ENCODE measurements around the gene EPB41L2.

EPB41L2 gene

DNA sequence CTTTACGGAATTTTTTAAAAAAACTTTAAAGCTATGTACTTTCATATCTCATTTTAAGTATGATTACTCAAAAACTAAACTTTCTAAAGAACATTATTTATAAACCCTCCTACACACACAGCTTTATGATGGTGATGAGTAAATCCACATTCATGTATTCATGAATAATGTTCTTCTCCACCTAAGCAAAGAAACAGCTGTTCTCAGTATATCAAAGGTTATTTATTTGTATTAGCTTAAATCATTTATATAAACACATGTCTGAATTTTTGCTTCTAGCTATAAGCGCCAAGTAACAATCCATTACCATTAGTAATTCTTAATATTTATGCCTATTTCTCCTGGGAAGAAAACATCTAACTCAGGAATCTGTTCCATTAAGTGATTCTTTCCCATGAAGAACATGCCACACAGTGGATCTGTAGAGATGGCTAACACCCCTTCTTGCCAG is 172.5 kb downstream of the EPB41L2 start:
- H3K27me3 ChIP-seq (replicated peaks; ENCODE audit: control insufficient read depth, insufficient read depth, low read length, poor library complexity, severe bottlenecking) = no peaks in the 10 kb centered on the region
- no peaks in the 10 kb centered on the region for H3K36me3 ChIP-seq (ENCODE audit: control insufficient read depth, insufficient read depth, low read length)
- H3K9me3 ChIP-seq (ENCODE audit: control insufficient read depth, low read length) = no peaks in the 10 kb centered on the region
- no peak overlapping the region for H3K27ac ChIP-seq (ENCODE audit: insufficient read depth, low read length, poor library complexity, severe bottlenecking)
- H3K4me3 ChIP-seq (ENCODE audit: insufficient read depth, low read depth, low read length, poor library complexity, severe bottlenecking) = no peak overlapping the region
- no peak for DNase-seq
- H3K4me1 ChIP-seq (ENCODE audit: control insufficient read depth, insufficient read depth, low read length, poor library complexity, severe bottlenecking) = no peaks in the 10 kb centered on the region

DNA sequence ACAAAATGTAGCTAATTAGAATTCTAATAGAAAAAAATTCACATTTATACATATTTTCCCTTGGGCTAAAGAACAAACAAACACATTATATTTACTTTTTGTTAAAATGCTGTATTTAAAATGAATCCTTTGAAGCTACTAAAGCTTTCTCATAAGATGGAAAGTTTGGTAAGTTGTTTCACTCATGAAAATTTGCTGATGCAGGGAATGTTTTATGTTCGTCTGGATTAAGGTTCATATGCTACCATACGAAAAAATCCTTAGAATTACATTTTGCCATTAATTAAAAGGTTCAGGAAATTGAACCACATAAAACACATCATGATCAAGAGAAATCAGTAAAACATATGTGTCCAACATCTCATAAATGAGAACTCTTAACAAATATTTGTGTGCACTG is 173.6 kb downstream of the EPB41L2 start:
- H3K27me3 ChIP-seq (replicated peaks; ENCODE audit: control insufficient read depth, insufficient read depth, low read length, poor library complexity, severe bottlenecking) = no peaks in the 10 kb centered on the region
- no peaks in the 10 kb centered on the region for H3K36me3 ChIP-seq (ENCODE audit: control insufficient read depth, insufficient read depth, low read length)
- H3K4me1 ChIP-seq (ENCODE audit: control insufficient read depth, insufficient read depth, low read length, poor library complexity, severe bottlenecking) = no peaks in the 10 kb centered on the region
- DNase-seq = no peak
- H3K4me3 ChIP-seq (ENCODE audit: insufficient read depth, low read depth, low read length, poor library complexity, severe bottlenecking) = no peak overlapping the region
- no peaks in the 10 kb centered on the region for H3K9me3 ChIP-seq (ENCODE audit: control insufficient read depth, low read length)
- no peak overlapping the region for H3K27ac ChIP-seq (ENCODE audit: insufficient read depth, low read length, poor library complexity, severe bottlenecking)

DNA sequence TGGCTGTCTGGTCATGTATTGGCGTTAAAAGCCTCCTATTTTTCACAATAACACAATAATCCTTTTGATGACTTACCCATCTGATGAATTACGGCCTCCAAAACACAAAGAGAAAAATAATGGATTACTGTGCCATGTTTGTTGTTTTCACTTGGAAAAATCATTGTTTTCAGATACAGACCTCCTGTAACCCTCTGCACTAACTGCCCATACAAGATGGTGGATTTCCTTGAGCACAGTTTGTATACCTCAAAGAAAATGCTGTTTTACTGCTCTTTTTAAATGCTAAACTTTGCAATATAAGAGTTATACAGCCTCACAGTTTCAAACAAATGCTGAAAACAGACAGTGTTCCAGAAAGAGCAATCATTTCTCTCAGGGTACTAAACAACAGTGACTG is 174.8 kb downstream of the EPB41L2 start:
- DNase-seq = no peak
- H3K27me3 ChIP-seq (replicated peaks; ENCODE audit: control insufficient read depth, insufficient read depth, low read length, poor library complexity, severe bottlenecking) = no peaks in the 10 kb centered on the region
- H3K36me3 ChIP-seq (ENCODE audit: control insufficient read depth, insufficient read depth, low read length) = no peaks in the 10 kb centered on the region
- H3K9me3 ChIP-seq (ENCODE audit: control insufficient read depth, low read length) = no peaks in the 10 kb centered on the region
- H3K4me3 ChIP-seq (ENCODE audit: insufficient read depth, low read depth, low read length, poor library complexity, severe bottlenecking) = no peak overlapping the region
- H3K27ac ChIP-seq (ENCODE audit: insufficient read depth, low read length, poor library complexity, severe bottlenecking) = no peak overlapping the region
- H3K4me1 ChIP-seq (ENCODE audit: control insufficient read depth, insufficient read depth, low read length, poor library complexity, severe bottlenecking) = no peaks in the 10 kb centered on the region

DNA sequence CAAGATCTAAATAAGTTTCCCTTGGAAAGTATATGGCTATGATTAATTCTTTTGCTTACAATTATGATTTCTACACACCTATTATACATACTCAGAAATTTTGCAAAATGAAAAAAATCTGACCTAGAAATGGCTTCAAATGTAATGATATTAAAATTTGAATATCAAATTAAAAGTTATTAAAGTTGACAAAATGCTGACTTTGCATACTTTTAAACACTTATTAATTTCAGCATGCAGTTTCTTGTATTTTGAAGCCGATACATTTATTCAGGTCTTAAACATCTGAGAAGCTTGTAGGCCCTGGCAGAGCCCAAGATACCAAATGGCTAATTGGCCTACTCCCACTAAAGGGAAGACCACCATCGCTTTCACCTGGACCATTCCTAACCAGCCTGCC is 176.1 kb downstream of the EPB41L2 start:
- Histone ChIP-seq H3K4me1 (ENCODE audit: control insufficient read depth, insufficient read depth, low read length, poor library complexity, severe bottlenecking) (no peaks in the 10 kb centered on the region), H3K27ac (ENCODE audit: insufficient read depth, low read length, poor library complexity, severe bottlenecking) (no peak overlapping the region), H3K4me3 (ENCODE audit: insufficient read depth, low read depth, low read length, poor library complexity, severe bottlenecking) (no peak overlapping the region), H3K27me3 (replicated peaks; ENCODE audit: control insufficient read depth, insufficient read depth, low read length, poor library complexity, severe bottlenecking) (no peaks in the 10 kb centered on the region), H3K9me3 (ENCODE audit: control insufficient read depth, low read length) (no peaks in the 10 kb centered on the region), H3K36me3 (ENCODE audit: control insufficient read depth, insufficient read depth, low read length) (no peaks in the 10 kb centered on the region)
- DNase-seq = no peak

DNA sequence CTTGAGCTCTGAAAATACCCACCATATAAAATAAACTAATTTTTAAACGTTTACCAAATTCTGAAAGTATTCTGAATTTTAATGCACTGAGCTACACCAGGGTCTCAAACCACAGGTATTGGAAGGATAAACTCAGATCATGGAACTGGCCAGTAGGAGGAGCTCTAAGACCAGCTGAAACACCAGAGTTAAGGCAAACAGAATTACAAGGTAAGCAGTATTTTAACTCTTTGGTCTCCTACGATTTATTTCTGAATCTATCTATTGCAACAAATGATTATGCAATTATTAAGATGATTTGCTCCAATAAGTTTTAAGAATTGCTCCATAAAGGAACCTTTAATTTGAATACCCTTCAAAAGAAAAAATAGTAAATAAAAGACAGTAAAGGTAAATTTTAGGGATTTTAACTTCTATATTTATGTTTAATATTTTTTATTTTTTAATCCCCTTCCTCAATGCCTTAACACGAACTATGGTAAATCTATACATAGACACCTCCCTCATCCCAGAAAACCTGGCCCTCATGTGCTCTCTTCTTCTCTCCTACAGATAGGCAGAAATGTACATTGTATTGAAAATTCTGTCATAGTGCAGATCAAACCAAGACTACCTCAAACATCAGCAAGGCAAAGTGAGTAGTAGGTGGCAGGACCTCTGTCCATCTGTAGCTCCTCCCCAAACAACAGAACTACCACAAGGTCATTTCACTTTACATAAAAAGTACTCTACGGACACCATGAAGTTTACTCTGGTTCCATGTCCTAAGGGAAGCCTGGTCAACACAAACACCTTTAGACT is 177.5 kb downstream of the EPB41L2 start:
- Histone ChIP-seq H3K36me3 (ENCODE audit: control insufficient read depth, insufficient read depth, low read length) (no peaks in the 10 kb centered on the region), H3K4me1 (ENCODE audit: control insufficient read depth, insufficient read depth, low read length, poor library complexity, severe bottlenecking) (no peaks in the 10 kb centered on the region), H3K27me3 (replicated peaks; ENCODE audit: control insufficient read depth, insufficient read depth, low read length, poor library complexity, severe bottlenecking) (no peaks in the 10 kb centered on the region), H3K4me3 (ENCODE audit: insufficient read depth, low read depth, low read length, poor library complexity, severe bottlenecking) (no peak overlapping the region), H3K9me3 (ENCODE audit: control insufficient read depth, low read length) (no peaks in the 10 kb centered on the region), H3K27ac (ENCODE audit: insufficient read depth, low read length, poor library complexity, severe bottlenecking) (no peak overlapping the region)
- peak; percentile 29 to 69 (median 41) for DNase-seq

DNA sequence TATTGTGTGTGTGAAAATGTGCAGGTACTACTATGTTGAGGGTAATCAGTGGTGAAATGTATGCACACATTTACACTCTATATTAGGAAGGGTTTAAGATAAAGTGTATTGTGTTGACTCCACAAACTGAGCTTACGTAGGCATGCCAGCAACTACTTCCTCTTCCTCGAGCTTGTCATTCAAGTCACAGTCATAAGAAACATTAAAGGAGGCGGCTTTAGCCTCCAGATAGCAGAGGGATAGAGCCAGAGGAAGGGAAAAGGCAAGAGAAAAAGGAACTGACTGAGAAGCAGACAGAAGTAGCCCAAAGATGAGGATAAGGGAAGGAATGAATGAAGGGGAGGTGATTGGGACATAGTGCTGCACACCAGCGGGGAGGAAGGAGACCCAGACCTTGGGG is 180.7 kb downstream of the EPB41L2 start:
- DNase-seq = no peak
- Histone ChIP-seq H3K4me1 (ENCODE audit: control insufficient read depth, insufficient read depth, low read length, poor library complexity, severe bottlenecking) (no peaks in the 10 kb centered on the region), H3K36me3 (ENCODE audit: control insufficient read depth, insufficient read depth, low read length) (no peaks in the 10 kb centered on the region), H3K9me3 (ENCODE audit: control insufficient read depth, low read length) (no peaks in the 10 kb centered on the region), H3K27me3 (replicated peaks; ENCODE audit: control insufficient read depth, insufficient read depth, low read length, poor library complexity, severe bottlenecking) (no peaks in the 10 kb centered on the region), H3K27ac (ENCODE audit: insufficient read depth, low read length, poor library complexity, severe bottlenecking) (no peak overlapping the region), H3K4me3 (ENCODE audit: insufficient read depth, low read depth, low read length, poor library complexity, severe bottlenecking) (no peak overlapping the region)

DNA sequence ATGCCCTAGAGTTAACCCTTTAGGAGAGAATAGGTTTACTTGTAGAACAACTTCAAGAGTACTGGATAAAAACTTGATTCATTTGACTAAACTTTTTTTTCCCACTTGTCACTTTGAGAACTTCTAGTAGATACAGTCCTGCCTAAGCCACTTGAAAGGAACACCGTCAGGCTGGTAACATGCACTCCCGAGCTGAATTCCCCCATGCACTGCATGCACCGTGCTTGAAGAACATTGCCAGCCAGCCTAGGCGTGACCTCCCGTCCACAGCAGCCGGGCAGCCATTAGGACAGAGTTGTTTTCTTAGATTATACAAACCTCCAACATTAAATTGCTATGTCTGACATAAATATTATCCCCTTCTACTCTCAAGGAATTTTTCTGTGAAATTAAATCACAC is 183.2 kb downstream of the EPB41L2 start:
- DNase-seq = no peak
- Histone ChIP-seq H3K27me3 (replicated peaks; ENCODE audit: control insufficient read depth, insufficient read depth, low read length, poor library complexity, severe bottlenecking) (no peaks in the 10 kb centered on the region), H3K4me3 (ENCODE audit: insufficient read depth, low read depth, low read length, poor library complexity, severe bottlenecking) (no peak overlapping the region), H3K4me1 (ENCODE audit: control insufficient read depth, insufficient read depth, low read length, poor library complexity, severe bottlenecking) (no peaks in the 10 kb centered on the region), H3K9me3 (ENCODE audit: control insufficient read depth, low read length) (no peaks in the 10 kb centered on the region), H3K27ac (ENCODE audit: insufficient read depth, low read length, poor library complexity, severe bottlenecking) (no peak overlapping the region), H3K36me3 (ENCODE audit: control insufficient read depth, insufficient read depth, low read length) (no peaks in the 10 kb centered on the region)

DNA sequence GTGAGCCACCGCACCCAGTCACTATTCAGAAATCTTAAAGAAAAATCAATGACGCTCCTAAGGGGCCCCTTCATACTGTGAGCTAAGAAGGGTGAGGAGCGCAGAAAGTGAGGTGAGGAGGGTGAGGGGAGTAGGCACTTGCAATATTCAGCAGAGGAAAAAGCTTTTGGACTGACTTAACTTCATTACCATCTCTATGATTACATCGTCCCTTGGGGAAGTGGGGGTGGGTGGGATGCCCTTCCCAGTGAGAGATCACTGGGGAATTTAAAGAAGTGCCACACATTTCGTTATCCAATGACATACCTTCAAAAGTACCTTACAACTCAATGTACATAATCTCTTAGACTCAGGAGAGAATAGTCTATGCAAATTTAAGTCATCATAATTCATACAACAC is 189.3 kb downstream of the EPB41L2 start:
- H3K9me3 ChIP-seq (ENCODE audit: control insufficient read depth, low read length) = no peaks in the 10 kb centered on the region
- no peaks in the 10 kb centered on the region for H3K36me3 ChIP-seq (ENCODE audit: control insufficient read depth, insufficient read depth, low read length)
- no peak for DNase-seq
- H3K4me1 ChIP-seq (ENCODE audit: control insufficient read depth, insufficient read depth, low read length, poor library complexity, severe bottlenecking) = no peaks in the 10 kb centered on the region
- no peak overlapping the region for H3K4me3 ChIP-seq (ENCODE audit: insufficient read depth, low read depth, low read length, poor library complexity, severe bottlenecking)
- no peaks in the 10 kb centered on the region for H3K27me3 ChIP-seq (replicated peaks; ENCODE audit: control insufficient read depth, insufficient read depth, low read length, poor library complexity, severe bottlenecking)
- no peak overlapping the region for H3K27ac ChIP-seq (ENCODE audit: insufficient read depth, low read length, poor library complexity, severe bottlenecking)

DNA sequence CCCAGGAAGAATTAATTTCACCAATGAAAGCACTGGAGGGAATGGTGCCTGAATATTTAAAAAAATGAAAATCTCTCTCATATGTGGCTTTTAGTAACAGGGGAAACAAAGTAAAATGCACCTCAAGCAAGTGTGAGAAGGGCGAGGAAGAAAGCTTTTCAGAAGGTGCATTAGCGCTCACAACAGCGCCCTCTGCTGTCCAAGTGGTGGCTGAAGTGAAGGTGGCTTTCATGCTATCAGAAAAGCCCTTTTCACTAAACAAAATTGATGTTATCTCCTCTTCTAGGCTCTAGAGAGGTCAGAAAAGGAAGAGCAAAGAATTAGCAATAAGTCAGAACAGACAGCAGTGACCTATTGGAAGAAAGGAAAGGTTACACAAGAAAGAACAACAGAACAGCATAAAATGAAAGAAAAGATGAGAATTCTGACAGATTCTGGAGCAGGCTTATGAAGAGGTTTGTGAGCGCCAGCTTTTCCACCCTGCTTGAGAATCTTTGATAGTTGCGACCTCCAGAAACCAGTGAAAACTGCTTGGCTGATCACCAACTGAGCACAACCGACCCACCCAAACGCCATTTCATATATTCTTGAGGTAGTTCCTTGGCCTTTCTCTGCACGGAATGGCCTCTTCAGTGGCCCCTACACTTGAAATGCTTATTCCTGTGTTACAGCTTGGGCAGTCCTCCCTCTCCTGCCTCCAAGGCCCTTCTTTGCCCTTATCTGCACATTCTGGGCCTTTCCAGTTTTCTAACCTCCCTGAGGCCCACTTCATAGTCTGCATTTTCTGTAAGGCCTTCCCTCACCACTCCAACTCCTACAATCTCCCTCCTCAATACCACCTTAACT is 190.6 kb downstream of the EPB41L2 start:
- H3K4me3 ChIP-seq (ENCODE audit: insufficient read depth, low read depth, low read length, poor library complexity, severe bottlenecking) = no peak overlapping the region
- peak; percentile 27 to 57 (median 38) for DNase-seq
- no peaks in the 10 kb centered on the region for H3K27me3 ChIP-seq (replicated peaks; ENCODE audit: control insufficient read depth, insufficient read depth, low read length, poor library complexity, severe bottlenecking)
- no peak overlapping the region for H3K27ac ChIP-seq (ENCODE audit: insufficient read depth, low read length, poor library complexity, severe bottlenecking)
- H3K36me3 ChIP-seq (ENCODE audit: control insufficient read depth, insufficient read depth, low read length) = no peaks in the 10 kb centered on the region
- no peaks in the 10 kb centered on the region for H3K4me1 ChIP-seq (ENCODE audit: control insufficient read depth, insufficient read depth, low read length, poor library complexity, severe bottlenecking)
- no peaks in the 10 kb centered on the region for H3K9me3 ChIP-seq (ENCODE audit: control insufficient read depth, low read length)

All from effector memory CD4-positive, alpha-beta T cell (primary cell).